GM21825 (cell line): ENCODE results near the gene AMZ1.
"Not testable (repeated sequence)": the region's sequence is repeated elsewhere in the genome, so short reads cannot be mapped to it uniquely, and the experiment has no call there.

ENCODE experiments used
- ATAC-seq: cut with Tn5 transposase; IDR thresholded peaks from one replicate; pipeline ENCODE4 v1.9.1; 2021; ENCODE audit warnings: mild to moderate bottlenecking, moderate library complexity; ENCODE audit not compliant: unreplicated experiment

Gene AMZ1

DNA sequence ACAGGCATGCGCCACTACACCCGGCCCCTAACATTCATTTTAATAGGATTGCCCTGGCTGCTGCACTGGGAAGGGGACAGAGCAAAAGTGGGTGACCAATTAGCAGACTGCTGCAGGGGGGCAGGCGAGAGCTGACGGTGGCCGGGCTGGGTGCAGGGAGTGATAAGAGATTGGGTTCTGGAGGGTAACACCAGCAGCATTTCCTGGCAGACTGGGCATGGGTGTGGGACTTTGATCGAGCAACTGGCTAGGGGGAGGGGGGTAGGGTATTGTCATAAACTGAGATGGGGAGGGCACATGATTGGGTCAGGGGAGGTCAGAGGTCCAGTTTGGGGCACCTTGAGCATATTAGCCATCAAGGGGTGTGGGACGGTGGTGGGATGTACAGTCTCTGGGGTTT lies 20.2 kb upstream of the AMZ1 start:
- ATAC-seq = no peak

DNA sequence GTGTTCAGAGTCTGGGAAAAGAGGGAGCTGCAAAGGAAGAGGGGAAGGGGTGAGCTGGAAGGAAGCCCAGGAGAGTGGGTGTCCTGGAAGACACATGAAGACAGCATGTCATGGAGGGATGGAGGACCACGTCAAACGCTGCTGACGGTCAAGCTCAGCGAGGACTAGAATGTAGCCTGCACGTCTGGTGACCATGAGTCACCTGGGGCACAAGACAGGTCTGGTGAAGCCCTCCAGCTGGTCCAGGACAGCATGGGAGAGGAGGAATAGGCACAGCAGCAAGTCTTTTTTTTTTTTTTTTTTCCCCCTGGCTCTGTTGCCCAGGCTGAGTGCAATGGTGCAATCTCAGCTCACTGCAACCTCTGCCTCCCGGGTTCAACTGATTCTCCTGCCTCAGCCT lies 19.6 kb upstream of the AMZ1 start:
- ATAC-seq = no peak

DNA sequence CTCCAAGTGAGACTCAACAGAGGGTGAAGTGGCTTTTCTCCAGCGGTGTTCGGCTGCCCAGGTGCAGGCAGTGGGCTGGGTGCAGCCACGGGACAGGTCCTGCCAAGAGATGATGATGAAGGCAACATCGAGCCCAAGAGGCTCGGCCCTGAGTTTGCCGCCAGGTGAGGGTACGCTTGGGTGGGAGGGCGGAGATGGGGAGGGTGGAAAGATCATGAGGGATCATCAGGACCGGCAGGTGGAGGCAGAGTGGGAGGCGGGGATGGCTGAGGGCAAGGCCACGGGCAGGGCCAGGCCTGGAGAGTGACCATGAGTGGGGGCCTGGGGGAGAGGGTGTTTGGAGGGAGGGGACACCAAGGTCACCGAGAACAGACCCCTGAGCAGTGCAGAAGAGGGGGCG lies 17.8 kb upstream of the AMZ1 start:
- no peak for ATAC-seq

DNA sequence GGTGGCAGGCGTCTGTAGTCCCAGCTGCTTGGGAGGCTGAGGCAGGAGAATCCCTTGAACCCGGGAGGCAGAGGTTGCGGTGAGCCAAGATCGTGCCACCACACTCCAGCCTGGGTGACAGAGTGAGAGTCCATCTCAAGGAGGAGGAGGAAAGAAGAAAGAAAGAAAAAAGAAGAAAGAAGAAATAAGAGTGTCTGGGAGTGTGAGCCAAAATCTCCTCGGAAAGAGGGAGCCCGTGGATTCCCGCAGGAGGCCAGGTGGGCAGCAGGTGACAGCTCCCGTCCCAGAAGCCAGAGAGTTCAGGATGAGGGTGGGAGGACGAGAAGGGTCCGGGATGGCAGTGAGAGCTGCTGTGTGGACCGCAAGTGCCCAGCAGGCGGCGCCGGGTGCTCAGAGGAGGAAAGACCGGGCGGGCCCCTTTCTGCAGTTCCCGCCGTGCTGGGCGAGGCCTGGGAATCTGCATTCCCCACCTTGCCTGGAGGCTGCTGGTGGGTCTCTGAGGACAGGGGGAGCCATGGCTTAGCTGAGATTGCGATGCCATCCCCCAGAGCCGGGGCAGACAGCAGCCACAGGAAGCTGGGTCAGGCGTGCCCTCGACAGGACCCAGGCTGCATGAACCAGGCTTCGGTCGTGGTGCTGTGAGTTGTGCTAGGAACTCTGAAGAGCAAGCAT lies 17.1 kb upstream of the AMZ1 start:
- peak; percentile 58 for ATAC-seq

DNA sequence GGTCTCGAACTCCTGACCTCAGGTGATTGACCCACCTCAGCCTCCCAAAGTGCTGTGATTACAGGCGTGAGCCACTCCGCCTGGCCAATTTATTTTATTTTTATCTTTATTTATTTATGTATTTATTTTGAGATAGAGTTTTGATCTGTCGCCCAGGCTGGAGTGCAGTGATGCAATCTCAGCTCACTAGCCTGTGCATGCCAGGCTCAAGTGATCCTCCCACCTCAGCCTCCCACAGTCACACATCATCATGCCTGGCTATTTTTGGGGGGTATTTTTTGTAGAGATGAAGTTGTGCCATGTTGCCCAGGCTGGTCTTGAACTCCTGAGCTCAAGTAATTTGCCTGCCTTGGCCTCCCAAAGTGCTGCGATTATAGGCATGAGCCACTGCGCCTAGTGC lies 14.8 kb upstream of the AMZ1 start:
- not testable (repeated sequence) for ATAC-seq

DNA sequence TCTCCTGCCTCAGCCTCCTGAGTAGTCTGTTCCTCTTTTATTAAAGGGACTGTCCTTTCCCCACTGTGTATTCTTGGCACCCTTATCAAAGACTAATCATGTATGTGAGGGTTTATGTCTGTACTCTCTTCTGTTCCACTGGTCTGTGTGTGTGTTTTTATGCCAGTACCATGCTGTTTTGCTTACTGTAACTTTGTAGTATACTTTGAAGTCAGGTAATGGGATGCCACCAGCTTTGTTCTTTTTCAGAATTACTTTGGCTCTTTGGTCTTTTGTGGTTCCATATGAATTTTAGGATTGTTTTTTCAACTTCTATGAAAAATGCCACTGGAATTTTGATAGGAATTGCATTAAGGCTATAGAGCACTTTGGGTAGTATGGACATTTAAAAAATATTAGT lies 14.1 kb upstream of the AMZ1 start:
- no peak for ATAC-seq

DNA sequence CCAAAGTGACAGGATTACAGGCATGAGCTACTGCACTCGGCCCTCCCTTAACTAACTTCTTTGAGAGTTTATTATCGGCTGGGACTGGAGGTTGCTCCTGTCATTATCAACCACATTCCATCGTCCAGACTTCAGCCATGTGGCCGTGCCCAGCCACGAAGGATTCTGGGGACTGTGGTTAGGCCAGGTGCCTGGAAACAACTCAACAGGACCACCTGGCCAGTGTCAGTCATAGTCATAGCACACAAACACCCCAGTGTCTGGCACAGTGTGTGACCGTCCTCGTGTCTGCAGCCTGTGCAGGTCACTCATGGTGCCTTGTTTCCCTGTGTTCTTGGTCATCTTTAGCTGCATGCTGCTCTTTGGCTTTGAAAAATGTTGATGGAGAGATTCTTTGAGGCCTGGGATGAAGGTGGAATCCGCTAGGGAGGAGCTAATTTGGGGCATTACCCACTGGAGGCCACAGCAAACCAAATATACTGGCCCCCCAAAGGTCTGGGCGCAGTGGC lies 12.7 kb upstream of the AMZ1 start:
- no peak for ATAC-seq

DNA sequence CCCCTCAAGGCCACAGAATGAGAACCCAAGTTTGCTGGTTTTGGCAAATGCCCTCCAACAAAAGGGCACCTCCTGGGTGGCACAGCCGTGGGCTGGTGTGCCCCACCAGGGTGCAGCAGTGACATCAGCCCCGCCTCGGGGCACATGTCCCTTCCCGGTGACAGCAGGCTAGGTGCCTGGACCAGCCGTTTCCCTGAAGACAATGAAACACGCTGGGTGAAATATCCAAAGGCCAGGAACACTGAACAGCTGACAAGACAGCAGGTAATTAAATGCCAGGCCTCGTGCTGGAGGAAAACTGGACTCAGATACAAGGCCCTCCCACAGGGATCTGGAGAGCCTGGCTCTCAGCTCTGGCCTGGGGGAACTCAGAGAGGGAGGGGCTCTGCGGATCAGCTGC lies 11.4 kb upstream of the AMZ1 start:
- not testable (repeated sequence) for ATAC-seq

DNA sequence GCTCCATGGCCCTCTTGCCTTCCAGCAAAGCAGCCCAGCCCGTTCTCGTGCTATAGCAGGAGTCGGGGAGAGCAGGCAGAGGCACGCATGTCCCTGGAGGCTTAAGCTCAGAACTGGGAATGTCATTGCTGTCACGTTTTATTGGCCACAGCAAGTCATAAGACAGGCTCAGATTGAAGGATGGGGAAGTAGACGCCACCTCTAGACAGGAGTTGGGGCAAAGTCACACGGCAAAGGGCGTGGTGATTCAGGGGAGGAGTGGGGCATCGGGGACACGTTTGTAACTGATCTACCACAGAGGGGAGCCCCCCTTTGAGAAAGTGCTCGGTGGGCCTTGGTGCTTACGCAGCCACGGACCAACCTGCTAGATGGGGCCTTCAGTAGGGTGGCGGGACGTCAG lies 9.5 kb upstream of the AMZ1 start:
- ATAC-seq = not testable (repeated sequence)

DNA sequence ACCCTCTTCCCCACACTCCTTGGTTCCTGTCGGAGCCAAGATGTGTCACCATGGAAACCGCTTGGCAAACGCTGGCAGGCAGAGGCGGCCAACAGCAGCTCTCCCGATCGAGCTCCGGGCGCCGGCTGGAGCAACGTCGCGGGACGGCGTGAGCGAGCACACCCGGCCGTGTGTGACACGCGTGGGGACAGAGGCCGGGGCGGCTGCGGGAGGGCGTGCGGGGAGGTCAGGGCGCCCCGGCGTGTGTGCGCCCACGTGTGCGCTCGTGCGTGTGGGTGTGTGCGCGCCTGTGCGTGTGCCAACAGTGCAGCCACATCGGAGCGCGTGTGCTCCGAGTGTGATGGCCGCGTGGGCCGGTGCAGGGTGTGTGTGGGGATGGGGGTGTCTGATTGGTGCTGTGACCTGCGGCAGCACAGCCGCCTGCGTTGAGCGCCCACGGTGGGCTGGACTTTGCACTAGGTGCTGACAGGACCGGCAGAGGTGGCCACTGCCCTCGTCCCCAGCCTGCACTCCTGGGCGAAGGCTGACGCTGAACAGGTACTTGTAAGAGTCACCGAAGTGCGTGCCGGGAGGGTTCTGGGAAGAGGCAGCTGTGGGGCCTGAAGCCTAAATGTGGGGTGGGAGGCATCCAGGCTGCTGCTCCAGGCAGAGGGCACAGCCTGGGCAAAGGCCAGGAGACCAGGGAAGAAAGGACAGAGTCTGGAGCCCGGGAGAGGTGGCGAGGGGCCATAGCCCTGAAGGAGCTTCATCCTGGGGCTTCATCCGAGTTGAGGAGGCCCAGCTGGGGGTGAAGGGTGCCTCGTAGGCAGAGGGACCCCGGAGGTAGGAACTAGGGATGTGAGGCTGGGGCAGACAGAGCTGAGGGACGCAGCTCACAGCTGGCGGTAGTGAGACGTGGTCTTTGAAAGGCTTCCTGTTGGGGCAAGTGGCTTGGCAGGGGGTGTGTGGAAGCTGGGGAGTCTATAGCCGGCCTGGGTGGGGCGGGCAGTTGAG lies 8.6 kb upstream of the AMZ1 start:
- not testable (repeated sequence) for ATAC-seq

DNA sequence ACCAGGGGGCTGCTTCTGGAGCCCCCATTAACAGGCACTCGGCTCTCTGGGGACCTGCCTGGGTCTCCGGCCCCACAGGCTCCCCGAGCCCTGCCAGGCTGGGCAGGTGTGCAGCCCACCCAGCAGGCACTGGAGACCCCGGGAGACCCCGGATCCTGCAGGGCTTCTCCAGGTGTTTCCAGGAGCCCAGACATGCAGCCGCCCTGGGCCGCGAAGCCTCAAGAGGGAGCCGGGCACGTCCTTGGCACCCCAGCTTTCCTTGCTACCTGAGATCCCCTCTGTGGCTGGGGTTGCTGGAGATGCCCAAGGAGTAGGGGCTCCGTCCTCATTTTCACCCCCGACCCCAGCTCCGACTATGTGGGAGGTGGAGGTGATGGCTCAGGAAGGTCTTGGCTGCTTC lies 7.7 kb upstream of the AMZ1 start:
- no peak for ATAC-seq

DNA sequence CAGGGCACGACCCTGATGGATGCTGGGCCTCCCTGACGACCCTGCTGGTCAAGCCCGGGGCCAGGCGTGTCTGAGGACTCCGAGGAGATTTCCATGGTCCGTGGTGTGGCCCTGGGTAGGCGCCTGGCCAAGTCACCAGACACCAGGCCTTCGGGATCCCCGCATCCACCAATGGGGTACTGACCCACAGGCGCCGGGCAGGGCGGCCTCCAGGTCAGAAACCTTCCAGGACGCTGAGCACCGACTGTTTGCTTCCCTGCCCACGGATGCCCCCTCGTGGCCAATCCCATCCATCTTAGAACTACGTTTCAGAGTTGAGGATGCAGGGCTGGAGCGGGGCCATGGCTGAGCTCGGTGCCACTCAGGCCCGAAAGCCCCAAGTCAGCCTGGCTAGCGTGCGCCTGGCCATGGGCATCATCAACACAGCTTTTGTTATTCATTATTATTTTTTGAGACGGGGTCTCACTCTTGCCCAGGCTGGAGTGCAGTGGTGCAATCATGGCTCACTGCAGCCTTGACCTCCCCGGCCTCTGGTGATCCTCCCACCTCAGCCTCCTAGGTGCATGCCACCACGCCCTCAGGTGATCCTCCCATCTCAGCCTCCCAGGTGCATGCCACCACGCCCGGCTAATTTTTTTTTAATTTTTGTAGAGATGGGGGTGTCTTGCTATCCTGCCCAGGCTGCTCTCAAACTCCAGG lies 7.1 kb upstream of the AMZ1 start:
- no peak for ATAC-seq

DNA sequence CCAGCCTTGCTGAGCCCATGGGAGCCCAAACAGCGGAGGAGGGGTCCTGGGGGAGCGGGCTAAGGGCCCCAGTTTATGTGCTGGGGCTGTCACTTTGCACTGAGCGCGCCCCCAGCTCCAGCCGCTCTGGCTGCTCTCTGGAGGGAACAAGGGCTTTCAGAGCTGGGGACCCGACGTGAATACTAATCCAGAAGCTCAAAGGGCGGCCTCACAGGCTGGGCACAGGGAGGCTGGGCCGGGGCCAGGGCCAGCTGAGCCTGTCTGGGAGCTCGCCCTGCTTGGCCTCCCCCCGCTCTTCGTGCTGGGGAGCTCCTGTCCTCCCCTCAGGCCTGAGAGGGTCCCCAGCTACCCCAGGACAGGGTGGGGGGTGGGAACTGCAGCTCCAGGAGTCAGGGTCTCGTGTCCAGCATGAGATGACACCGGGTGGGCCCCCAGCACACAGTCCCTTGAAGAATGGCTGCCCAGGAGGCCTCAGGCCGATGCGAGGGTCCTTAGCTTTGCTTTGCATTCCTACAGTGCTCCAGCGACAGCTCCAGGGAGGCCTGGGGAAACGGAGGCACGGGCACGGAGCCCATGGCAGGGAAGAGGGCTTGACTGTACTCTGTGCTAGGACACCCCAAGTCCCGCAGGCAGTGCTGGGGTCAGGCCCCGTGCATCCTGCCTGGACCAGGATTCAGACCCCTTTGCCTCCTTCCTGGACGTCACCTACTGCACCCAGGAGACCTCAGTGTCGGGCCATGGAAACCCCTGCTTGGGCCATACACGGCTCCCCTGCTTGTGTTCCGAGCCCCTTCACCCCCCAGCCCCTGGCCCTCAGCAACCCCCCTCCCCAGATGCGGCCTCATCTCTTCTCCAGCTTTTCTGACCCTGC lies 5.8 kb upstream of the AMZ1 start:
- ATAC-seq = no peak

DNA sequence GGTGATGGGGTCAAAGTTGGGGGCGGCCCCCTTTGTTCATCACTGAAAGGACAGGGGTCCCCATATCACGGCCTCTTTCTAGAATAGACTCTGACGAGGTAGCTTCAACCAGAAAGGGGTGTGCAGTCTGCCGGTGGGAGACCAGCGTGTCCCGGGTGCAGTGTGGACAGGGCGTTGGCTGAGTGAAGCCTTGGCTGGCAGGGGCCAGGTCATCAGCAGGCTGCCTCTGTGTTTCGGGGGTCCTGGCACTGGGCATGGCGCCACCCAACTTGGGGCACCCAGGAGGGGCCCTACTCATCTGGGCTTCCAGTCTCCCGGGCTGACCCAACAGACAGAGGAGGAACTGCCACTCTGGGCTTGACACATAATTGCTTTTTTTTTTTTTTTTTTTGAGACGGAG lies 3.5 kb upstream of the AMZ1 start:
- ATAC-seq = no peak

DNA sequence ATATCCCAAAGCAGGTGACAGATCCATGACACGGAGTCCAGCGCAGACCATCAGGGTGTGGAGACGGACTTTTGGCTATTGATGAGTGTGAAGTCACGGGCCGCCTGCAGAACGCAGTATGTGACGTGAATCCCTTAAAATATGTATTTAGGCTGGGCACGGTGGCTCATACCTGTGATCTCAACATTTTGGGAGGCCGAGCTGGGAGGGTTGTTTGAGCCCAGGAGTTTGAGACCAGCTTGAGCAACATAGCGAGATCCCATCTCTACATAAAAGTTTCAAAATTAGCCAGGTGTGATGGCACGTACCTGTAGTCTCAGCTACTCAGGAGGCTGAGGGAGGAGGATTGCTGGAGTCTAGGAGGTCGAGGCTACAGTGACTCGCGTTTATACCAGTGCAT lies 1.9 kb upstream of the AMZ1 start:
- ATAC-seq = no peak

DNA sequence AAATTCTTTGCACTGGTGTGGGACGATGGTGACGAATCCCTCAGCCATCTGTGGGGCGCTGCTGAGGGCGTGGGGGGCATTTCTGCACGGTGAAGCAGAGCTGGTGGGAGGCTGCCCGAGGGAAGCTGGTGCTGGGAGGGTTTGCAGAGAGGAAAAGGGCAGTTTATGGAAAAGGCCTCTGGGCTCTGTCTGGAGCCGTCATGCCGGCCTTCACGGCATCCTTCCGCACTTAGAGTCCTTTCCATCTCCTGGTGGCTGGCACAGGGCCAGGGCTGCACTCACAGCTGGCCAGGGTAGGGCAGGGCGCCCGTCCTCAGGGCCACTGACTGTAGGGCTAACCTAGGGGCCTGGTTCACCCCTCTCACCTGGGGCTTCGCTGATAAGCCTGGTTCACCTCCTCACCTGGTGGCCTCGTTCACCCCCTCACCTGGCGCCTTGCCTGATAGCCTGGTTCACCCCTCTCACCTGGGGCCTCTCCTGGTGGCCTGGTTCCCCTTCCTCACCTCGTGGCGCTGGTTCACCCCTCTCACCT lies 598 bp upstream of the AMZ1 start:
- no peak for ATAC-seq

DNA sequence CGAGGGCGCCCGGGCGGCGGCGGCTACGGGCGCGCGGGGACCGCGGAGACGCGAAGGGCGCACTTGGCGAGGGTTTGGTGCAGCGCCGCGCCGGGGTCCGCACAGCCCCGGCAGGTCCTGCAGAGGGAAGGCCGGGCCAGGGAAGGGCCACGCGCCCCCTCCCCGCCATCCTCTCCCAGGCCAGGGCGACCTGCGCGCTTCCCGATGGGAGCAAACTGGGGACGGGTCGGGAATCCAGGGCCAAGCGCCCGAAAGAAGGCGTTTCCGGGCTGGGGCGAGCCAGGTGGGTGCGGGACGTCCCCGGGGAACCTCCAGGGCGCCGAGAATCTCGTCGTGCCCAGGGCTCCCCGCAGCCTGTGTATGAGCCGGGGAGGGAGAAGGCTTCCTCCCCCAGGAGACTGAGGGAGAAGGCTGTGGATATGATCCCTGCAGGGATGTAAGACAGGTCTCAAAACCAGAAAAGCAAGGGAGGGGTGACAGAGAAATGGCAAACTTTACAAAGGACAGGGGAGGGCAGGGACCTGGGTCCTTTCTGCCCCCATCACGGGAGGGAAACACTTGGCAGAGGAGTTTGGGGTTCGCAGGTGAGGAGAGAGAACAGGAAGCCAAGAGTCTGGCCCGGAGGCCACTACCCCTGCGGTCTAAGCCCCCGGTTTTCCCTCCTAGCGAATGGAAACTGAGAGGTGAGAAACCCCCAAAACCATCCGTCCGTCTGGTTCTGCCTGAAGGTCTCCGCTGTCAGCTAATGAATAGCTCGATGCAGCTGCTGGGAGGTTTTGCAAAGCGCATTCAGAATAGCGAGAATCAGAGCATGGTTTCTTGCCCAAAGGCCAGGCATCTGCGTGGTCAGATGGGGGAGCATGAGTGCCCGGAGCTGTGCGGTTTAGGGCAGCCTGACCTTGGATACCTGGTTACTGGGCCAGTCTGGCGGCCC lies 674 bp downstream of the AMZ1 start:
- peak; percentile 76 for ATAC-seq

DNA sequence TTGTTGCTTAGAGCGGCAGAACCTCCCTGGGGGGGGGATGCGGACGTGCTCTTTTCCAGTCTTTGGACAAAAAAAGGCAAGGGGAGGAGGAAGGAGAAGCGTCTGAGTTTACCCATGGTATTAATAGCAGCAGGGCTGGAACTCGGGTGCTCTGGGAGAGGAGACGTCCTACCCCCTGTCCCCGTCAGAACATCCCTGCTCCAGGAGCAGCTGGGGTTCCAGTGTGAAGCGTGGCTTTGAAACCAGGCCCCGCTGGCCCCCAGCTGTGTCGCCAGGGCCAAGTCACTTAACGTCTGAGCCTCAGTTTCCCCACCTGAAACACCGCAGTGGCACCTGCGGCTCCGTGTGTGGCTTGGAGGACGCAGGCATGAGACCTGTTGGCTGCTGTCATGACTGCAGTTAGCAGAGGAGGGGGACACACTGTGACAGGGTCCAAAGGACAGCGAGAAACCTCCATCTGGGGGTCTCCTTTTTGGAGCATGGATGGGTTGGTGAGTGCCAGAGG lies 1.4 kb downstream of the AMZ1 start:
- ATAC-seq = no peak
